RCC 7860 (cell line): ENCODE results near the gene PSG7.
A peak's percentile ranks its signal among the peaks of the same experiment; 100 is the strongest.
"Not testable (repeated sequence)": the region's sequence is repeated elsewhere in the genome, so short reads cannot be mapped to it uniquely, and the experiment has no call there.

Experiments used
- DNase-seq: peaks from one replicate; pipeline ENCODE4 v3.0.0-alpha.2; 2015; ENCODE audit warnings: low spot score
- FAIRE-seq: peaks from 2 replicates; lab custom pipeline; 2012; peaks lifted over from hg19 to GRCh38; lab: Jason Lieb, UNC

Gene PSG7

DNA sequence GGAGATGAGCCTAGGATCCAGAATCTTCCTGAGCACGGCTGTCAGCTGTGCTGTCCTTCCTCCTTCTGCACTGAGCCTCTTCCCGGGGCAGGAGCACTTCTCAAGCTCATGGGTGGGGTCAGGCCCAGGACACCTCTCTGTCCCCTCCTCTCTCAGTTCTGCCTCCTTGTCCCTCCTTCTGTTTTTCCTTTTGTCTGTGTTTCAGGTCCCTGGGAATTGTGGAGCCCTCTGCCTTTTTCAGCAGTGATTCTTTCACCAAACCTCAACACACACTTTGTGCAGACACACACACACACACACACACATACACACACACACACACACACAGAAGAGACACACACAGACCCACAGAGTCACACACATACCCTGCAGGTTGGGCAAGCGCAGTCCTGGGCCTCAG, at the start of gene PSG7:
Gene PSG7, minus strand, starts transcription at position 101 of the 400 bp plus-strand sequence. CDS start 131 bp downstream, outside the sequence.
- DNase-seq, FAIRE-seq: not testable (repeated sequence)

DNA sequence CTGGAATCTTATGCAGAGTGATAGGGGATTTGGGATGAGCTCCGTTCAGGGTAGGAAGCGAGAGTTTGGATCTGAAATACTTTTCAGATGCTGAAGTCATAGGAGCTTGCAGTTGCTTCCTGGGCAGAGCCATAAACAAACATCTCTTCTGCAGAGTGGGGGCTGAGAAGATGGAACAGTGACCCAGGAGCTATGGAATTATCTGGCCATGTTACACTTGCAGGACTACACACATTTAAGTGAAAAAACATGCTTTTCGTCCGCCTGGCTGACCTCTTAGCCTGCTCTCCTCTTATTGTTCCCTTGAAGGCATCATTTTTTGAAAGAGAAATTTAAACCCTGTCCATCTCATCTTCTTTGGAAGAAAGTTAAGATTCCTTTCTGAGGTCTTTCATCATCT, 48.6 kb upstream of the PSG7 start:
- no peak for FAIRE-seq

DNA sequence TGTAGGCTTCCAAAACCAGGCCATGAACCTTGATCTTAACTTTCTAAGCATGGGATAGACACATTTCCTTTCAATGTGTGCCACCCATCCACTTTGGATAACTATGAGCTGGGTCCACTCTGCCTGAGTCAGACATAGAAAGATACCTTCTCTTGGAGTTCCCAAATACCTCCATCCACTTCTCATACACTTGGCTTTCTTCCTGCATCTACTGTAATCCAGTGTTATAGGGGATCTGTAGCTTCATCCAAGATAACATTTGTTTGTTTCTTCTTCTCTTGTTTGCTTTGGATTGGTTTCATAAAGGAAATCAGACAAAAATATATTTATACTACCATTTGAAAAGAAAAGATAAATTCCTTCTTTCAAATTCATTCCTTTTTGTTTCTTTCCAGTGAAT, 45.1 kb upstream of the PSG7 start:
- not testable (repeated sequence) for FAIRE-seq, DNase-seq

More for the DNA sequence above, 48.6 kb upstream of the PSG7 start:
- DNase-seq = no peak

DNA sequence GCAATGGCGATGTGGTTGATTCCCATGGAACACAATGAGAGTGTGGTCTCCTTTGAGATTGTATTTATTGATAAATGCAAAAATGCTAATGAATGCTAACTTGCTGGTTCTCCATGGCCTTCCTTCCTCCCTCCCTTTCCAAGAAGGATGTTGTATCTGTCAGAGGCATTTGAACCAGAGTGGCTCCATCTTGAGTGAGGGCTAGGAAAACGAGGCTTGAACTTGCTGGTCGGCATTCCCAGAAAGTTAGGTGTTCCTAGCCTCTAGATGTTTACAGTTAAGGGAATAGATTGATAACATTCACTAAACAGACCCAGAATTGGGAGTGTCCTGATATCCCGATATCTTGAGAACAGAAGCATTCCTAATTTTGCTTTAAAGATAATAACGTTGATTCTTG, 34.4 kb upstream of the PSG7 start:
- FAIRE-seq, DNase-seq: not testable (repeated sequence)

DNA sequence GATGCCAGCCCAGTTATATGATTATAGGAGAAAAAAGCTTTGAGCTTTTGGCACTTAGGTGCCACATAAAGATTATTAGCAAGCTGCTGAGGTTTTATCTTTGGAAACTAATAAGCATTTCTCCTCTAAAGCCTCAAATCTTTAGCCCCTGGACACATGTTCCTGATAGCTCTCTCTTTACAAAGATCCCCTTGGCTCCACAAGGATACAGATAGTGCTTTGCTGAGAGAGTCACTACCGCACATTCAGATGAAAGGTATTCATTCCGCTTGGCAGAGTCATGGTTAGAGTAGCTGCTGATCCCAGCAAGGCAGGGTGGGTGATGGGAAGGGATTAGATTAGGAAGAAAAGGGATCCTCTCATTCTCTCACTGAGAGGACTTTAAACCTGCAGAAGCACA, 28.2 kb upstream of the PSG7 start:
- DNase-seq (peak; percentile 7), FAIRE-seq (no peak)

DNA sequence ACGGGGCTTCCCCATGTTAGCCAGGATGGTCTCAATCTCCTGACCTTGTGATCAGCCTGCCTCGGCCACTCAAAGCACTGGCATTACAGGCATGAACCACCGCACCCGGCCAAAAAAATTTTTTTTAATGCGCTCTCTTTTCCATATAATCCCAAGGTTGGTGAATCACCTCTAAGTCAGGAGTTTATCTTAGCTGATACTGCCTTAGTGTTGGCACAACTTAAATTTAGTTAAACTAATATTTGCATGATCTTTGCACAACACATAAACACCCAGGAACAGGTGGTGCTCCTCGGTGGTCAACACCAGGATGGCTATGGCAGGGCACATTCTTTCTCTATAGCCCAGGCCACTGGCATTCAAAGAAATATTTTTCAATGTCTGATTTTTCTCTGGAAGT, 24.1 kb upstream of the PSG7 start:
- DNase-seq (no peak), FAIRE-seq (no peak)

DNA sequence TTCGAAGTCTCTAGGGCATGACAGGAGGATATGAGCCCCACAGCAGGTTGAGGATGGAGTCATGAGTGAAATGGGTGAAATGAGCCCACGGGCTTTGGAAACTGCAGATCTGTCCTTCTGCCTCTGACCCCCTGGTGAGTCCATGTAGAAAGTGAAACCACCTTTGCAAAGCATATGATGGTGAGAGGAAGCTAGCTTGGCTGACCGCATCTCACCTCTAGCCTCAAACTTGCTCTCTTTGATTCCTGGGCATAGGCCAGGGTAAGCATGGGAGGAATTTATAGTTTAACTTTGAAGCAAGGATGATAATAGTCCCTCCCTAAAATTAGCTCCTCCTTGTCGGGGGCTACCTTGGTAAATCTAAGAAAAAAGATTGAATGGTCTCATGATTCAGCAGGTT, 15.1 kb upstream of the PSG7 start:
- FAIRE-seq = not testable (repeated sequence)
- DNase-seq = peak; percentile 20

DNA sequence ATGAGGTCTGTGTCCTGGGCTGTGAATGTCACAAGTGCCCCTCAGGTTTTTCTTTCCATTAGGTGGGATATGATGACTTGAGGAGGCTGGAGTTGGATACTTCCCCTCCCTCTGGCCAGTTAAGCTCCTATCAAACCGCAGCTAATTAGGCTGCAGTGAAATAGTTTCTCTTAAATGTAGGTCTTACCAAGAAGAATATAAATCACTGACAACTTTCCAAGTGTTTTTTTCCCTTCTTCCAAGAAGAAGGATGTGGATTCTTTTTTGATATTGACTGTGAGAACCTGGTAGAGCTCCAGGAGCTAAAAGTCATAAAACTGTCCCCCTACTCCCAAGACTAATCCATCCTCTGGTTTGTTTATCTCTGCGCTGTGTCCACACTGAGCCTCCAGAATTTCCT, 14.5 kb upstream of the PSG7 start:
- not testable (repeated sequence) for FAIRE-seq, DNase-seq

DNA sequence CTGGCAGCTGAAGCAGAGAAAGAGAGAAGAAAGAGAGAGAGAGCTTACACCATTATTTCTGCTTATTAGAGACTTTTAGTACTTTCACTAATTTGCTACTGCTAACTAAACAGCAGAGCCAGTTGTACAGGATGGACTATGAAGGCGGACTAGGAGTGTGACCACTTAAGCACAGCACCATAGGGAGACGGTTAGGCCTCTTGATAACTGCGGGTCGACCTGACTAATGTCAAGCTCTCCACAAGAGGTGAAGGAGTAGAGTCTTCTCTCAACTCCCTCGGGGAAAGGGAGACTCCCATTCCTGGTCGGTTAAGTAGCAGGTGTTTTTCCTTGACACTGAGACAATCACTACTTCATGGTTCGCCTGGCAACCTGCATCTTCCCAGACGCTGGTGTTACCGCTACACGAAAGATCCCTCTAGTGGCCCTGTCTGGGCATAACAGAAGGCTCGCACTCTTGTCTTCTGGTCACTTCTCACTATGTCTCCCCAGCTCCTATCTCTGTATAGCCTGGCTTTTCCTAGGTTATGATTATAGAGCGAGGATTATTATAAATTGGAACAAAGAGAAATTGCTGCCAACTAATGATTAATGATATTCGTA, 5.3 kb upstream of the PSG7 start:
- no peak for FAIRE-seq
- DNase-seq = no peak

DNA sequence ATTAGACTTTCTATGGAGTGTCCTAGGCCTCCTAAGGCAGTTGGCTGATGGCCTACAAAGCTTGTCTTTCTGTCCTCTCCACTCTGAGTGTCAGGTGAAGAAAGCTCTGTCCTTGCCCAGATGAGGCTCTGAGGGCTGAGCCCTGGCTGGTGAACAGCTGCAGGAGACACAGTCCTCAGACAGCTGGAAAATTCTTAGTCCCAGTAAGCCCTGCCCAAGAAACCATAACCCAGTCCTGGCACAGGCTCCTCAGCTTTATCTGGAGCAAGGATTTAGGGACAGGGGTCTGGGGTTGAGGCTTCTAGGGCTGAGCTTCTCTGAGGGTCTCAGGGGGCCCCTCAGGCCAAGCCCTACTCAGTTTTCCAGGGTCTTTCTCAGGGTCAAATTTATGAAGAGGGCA, 2.3 kb downstream of the PSG7 start:
- FAIRE-seq, DNase-seq: not testable (repeated sequence)

DNA sequence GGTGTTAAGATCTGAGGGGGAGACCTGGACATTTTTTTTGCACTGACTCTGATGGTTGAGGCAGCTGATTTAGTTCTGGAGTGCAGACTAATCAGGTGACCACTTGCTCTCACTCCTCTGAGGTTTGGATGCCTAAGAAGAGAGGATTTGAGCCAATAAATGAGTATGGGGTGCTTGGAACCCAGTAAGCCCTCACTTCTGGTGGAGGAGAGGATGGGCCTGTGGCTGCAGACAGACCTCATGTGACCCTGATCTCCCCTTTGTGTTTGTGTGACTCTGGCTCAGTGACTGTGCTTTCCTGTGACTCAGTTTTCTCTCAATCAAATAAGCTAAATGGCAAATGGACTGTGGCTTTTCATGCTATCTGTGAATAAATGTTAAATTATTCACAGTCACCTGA, 2.8 kb downstream of the PSG7 start:
- FAIRE-seq (peak; percentile 88), DNase-seq (peak; percentile 69)

DNA sequence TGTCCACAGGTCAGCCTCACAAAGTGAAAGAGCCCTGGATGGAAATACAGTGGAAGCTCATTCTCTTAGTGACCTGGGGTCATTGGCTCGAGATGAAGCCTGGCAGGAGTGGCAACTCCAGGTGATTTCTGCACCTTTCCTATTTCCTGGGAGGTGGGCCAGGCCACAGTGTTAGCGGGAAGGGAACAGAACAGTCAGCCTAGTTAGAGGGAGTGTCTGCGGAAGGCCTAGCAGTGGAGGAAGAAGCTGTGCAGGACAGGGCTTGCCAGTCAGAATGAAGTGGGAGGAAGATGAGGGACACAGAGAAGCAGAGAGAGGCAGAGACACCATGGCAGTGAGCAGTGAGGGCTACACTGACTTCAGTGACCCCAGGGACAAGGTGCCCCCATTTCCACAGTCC, 3.6 kb downstream of the PSG7 start:
- FAIRE-seq, DNase-seq: not testable (repeated sequence)

DNA sequence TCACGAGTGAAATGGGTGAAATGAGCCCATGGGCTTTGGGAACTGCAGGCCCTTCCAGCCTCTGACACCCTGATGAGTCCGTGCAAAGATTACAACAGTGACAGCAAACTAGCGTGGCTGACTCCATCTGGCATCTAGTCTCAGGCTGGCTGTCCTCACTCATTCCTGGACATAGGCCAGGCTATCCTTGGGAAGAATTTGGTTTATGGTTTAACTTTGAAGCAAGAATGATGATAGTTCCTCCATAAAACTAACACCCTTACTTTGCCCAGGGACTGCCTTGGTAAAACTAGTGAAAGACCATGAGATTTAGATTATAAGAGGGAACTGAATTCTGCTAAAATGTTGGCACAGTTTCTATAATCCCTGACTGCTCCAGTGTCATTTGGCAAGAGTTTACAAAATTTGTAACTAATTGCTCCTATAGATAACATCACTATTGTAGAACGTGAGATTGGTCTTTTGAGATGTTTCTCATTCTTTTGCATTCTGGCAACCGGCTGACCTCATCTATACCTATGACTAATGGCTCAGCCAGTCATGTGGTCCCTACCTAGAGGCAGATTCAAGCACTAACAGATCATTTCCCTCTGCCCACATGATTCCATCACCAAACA, 4.4 kb downstream of the PSG7 start:
- peak; percentile 96 for FAIRE-seq
- peak; percentile 89 for DNase-seq

DNA sequence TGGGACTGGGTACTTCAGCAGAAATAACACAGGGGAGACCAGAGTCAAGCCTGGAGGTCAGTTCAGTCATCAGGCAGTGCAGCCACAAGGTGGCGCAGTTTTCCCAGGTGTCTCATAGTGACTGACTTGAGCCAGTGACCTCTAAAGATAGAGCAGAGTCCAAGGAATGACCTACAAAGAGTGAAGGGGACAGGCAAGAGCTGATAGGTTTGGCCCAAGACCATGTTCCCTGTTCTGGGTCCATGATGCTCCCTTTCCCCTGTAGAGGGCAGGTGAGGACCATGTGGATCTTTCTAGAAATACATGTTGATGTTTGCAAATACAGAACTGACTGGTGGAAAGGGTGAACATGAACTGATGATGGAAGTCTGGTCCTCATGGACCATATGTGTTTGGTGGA, 6.8 kb downstream of the PSG7 start:
- FAIRE-seq, DNase-seq: not testable (repeated sequence)

DNA sequence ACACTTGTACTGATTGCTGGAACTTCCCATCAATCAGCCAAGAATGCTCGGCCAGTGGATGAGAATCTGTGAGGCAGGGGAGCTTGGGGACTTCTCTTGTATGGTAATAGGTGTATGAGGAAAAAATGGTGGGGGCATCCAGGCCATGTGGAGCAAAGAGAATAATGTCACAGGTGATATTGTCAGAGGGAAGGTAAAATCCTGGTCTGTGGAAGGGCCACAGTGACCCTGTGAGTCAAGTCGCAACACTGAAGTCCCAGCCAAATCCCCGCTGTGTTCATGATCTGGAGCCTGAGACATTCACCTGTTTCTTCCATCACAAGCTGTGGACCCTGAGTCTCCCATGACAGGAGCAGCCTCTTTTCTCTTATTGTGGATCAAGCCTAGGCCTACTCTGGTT, 8.1 kb downstream of the PSG7 start:
- DNase-seq (no peak), FAIRE-seq (no peak)

DNA sequence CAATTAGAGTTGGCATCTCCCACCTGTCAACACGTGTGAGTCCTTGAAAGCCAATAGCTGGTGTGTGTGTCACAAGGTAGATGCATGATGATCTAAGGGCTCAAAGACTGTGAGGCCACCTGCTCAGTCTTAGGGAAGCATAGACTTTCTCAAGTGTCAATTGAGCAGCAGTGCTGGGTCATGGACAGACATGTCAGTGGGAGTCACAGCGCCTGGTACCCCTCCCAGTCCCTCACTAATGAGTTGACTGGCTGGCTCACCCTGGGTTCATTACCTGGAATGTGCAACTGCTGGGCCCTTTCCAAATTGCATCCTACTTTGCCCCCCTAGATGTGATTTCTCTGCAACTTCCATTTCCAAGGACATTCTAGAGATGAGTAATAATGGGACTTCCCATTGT, 10.2 kb downstream of the PSG7 start:
- FAIRE-seq = no peak

DNA sequence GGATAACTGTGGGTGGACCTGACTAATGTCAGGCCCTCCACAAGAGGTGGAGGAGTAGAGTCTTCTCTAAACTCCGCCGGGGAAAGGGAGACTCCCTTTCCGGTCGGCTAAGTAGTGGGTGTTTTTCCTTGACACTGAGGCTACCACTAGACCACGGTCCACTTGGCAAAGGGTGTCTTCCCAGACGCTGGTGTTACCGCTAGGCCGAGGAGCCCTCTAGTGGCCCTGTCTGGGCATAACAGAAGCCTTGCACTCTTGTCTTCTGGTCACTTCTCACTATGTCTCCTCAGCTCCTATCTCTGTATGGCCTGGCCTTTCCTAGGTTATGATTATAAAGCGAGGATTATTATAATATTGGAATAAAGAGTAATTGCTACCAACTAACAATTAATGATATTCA, 13.9 kb downstream of the PSG7 start:
- peak; percentile 48 for DNase-seq

More for the DNA sequence above, 10.2 kb downstream of the PSG7 start:
- no peak for DNase-seq

DNA sequence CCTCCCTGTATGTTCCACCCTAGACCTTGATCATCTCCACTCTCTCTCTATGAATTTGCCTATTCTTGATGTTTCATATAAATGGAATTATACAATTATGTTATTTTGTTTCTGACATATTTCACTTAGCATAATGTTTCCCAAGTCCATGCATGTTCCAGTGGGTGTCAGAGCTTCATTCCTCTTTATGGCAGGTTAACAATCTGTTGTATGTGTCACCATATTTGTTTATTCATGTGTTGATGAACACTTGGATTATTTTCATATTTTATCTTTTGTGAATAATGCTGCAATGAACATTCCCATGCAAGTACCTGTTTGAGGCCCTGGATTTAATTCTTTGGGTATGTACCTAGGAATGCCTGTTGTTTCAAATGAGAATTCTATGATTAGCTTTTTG, 16.0 kb downstream of the PSG7 start:
- not testable (repeated sequence) for FAIRE-seq

More for the DNA sequence above, 13.9 kb downstream of the PSG7 start:
- FAIRE-seq = not testable (repeated sequence)

DNA sequence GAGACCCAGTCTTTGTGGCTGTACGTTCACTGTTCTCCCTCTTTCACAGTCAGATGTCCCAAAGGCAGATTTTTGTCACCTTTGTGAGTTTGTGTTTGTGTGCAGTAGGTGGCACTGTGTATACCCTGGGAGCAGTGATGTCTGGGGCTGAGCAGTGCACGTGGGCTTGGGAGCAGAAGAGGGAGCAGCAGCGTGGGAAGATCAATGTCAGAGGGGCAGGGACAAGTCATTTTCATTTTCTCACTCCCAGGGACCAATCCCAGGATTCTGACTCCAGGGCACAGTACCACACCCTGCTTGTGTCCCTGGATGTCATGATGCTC, 17.3 kb downstream of the PSG7 start:
- FAIRE-seq = no peak
- DNase-seq = no peak

More for the DNA sequence above, 16.0 kb downstream of the PSG7 start:
- not testable (repeated sequence) for DNase-seq

DNA sequence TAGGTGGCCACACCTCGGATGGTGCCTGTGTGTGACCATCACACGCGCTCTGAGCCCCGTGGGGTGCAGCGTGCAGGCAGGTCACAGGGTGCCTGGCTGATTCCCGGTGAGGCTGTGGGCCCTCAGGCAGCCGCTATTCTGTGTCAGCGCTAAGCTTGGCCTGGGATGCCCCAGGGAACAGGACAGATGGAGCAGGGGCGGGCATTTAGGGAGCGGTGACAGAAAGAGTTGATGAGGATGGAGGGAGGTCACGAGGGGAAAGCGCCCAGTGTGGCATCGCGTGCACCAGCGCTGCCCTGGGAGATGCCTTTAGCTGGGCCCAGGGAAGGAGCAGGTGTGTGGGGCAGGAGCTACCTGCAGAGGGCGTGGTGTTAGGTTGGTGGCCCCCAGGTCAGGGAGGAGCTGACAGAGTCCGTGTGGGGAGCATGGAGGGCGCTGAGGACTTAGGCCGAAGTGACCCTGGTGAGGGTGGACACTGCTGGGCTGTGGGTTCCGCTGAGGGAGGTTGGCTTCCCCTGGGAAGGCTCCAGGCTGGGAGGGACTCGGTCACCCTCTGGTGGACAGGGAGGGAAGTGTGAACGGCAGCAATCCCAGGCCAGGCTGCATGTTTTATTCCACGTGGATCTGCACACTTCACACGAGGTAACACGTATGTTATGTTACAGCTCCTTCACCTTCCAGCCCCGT, 17.8 kb downstream of the PSG7 start:
- FAIRE-seq, DNase-seq: not testable (repeated sequence)

DNA sequence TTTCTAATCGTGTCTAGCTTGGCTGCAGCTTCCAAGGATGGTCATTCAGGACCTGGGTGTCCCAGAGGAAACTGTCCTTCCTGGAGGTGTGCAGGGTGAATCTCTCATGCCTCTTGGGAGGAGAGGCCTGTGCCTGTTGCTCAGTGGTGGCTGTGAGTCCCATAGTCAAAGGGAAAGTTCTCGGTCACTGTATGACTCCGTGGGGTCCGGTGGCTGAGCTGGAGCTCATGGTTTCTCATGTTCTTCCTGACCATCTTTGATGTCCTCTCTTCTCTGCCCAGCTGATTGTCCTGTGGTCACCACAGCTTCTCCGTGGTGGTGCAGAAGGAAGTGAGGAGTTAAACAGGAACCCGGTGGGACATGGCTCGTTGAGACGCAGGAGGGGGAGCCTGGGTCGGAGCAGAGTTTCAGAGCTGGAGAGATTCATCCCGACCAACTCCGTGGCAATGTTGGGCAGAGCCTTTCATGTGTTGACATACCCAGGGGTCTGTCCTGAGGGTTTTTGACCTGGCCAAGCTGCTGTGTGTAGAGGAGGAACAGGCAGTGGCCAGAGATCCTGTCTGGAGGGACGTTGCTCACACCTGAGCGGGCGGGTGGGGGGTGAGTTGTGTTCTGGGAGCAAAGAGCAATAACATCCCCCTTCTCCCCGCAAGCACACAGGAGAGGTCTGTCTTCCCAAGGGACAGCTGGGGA, 18.5 kb downstream of the PSG7 start:
- DNase-seq, FAIRE-seq: not testable (repeated sequence)
